GM19193 (cell line): ENCODE data around the gene PDE2A.

Experiments
- POLR2A ChIP-seq: IDR thresholded peaks from 4 replicates; pipeline ENCODE4 v1.6.1; 2011; ENCODE audit not compliant: insufficient read depth, insufficient read length; ENCODE audit errors: extremely low read depth

PDE2A gene

GRCh38 chr11:72673943-72674828, at the start of gene PDE2A:
PDE2A (minus strand) TSS chr11:72674422; CDS start chr11:72674207, 215 bp downstream.
- no peak for TF ChIP-seq POLR2A

GRCh38 chr11:72723508-72723907, 49.3 kb upstream of the PDE2A start:
- no peak for TF ChIP-seq POLR2A

GRCh38 chr11:72722050-72722748, 48.0 kb upstream of the PDE2A start:
- peak; percentile 68 for TF ChIP-seq POLR2A

GRCh38 chr11:72721689-72722049, 47.4 kb upstream of the PDE2A start:
- TF ChIP-seq POLR2A = no peak

GRCh38 chr11:72721276-72721675, 47.1 kb upstream of the PDE2A start:
- no peak for TF ChIP-seq POLR2A

- no peak for TF ChIP-seq POLR2A
Observed at GRCh38 chr11:72720784-72721183, 46.6 kb upstream of the PDE2A start.

GRCh38 chr11:72720047-72720446, 45.8 kb upstream of the PDE2A start:
- TF ChIP-seq POLR2A = no peak

GRCh38 chr11:72719551-72719950, 45.3 kb upstream of the PDE2A start:
- no peak for TF ChIP-seq POLR2A

- TF ChIP-seq POLR2A = no peak
Observed at GRCh38 chr11:72719144-72719543, 44.9 kb upstream of the PDE2A start.

- no peak for TF ChIP-seq POLR2A
Observed at GRCh38 chr11:72718101-72718501, 43.9 kb upstream of the PDE2A start.

GRCh38 chr11:72716788-72717435, 42.7 kb upstream of the PDE2A start:
- TF ChIP-seq POLR2A = no peak

- TF ChIP-seq POLR2A = no peak
Observed at GRCh38 chr11:72716290-72716689, 42.1 kb upstream of the PDE2A start.

- TF ChIP-seq POLR2A = no peak
Observed at GRCh38 chr11:72712841-72713240, 38.6 kb upstream of the PDE2A start.

GRCh38 chr11:72712168-72712751, 38.0 kb upstream of the PDE2A start:
- no peak for TF ChIP-seq POLR2A

- TF ChIP-seq POLR2A = no peak
Observed at GRCh38 chr11:72711141-72711540, 36.9 kb upstream of the PDE2A start.
